Sigmoid colon (tissue), 4 donors: ENCODE measurements around the gene BAIAP3.

Source experiments
- CTCF ChIP-seq, 4 experiments: fragments of 450-650 bp in 3 of 4; fragments of 200-600 bp in 1 of 4; IDR thresholded peaks; one replicate each; pipeline ENCODE4 v1.5.1; 2016 to 2019; ENCODE audit warnings: antibody characterized with exemption in 4 of 4, mild to moderate bottlenecking in 3 of 4, moderate library complexity in 2 of 4
- EP300 ChIP-seq, 4 donors: sonication (generic); formaldehyde crosslinking; IDR thresholded peaks; one replicate each; pipeline ENCODE4 v1.6.1; 2017; ENCODE audit warnings: antibody characterized with exemption in 4 of 4
- POLR2A ChIP-seq, 2 donors: fragments of 450-650 bp; IDR thresholded peaks; one replicate each; pipeline ENCODE4 v1.6.1; 2016; ENCODE audit warnings: antibody characterized with exemption in 2 of 2, mild to moderate bottlenecking in 2 of 2, moderate library complexity in 2 of 2

GRCh38 chr16:1348441-1348840 lies 15.0 kb downstream of the BAIAP3 start:
- TF ChIP-seq CTCF (IDR thresholded peaks at IDR 0.05), result no peak
- no peak for TF ChIP-seq POLR2A (IDR thresholded peaks at IDR 0.05)
- no peak for TF ChIP-seq EP300 (IDR thresholded peaks at IDR 0.05)
